ENCODE measurements around the gene KIAA1549.

- no peak for TF ChIP-seq NFE2L2 (conservative IDR thresholded peaks at IDR 0.05; ENCODE audit: low read length)
- TF ChIP-seq CTCF (IDR thresholded peaks at IDR 0.05), result no peak
- no peak for TF ChIP-seq POLR2A (IDR thresholded peaks at IDR 0.05; ENCODE audit: low read length)
- TF ChIP-seq BHLHE40 (IDR thresholded peaks at IDR 0.05; ENCODE audit: low read depth, low read length), result no peak
- no peak for TF ChIP-seq HEYL (CRISPR knock-in tag; IDR thresholded peaks at IDR 0.05)
- TF ChIP-seq GATA3 (IDR thresholded peaks at IDR 0.05; ENCODE audit: borderline replicate concordance), result no peak
- TF ChIP-seq HMGXB4 (CRISPR knock-in tag; IDR thresholded peaks at IDR 0.05; ENCODE audit: borderline replicate concordance), result no peak
- no peak for TF ChIP-seq ZC3H11A (IDR thresholded peaks at IDR 0.05)
- no peak for TF ChIP-seq REST (IDR thresholded peaks at IDR 0.05)
- TF ChIP-seq E2F6 (IDR thresholded peaks at IDR 0.05; ENCODE audit: borderline replicate concordance, low read depth), result no peak
- TF ChIP-seq RCOR1 (IDR thresholded peaks at IDR 0.05; ENCODE audit: low read depth, low read length), result no peak
- TF ChIP-seq EP300 (IDR thresholded peaks at IDR 0.05), result no peak
- TF ChIP-seq USF2 (IDR thresholded peaks at IDR 0.05), result no peak
- TF ChIP-seq JUNB (IDR thresholded peaks at IDR 0.05), result no peak
Measured at GRCh38 chr7:138833596-138833995, 147.6 kb downstream of the KIAA1549 start.
